Stimulated activated CD4-positive, alpha-beta T cell treated with anti-CD3 and anti-CD28 coated beads, Interleukin-15, amount 100 ng/mL, for 1 hour (primary cell): ENCODE results near the gene TOR4A.

ENCODE experiments used
- DNase-seq, 2 donors: peaks; one replicate each; pipeline ENCODE4 v3.0.0-alpha.2; 2020; ENCODE audit warnings: low read depth in 1 of 2, low spot score in 1 of 2

TOR4A gene

DNA sequence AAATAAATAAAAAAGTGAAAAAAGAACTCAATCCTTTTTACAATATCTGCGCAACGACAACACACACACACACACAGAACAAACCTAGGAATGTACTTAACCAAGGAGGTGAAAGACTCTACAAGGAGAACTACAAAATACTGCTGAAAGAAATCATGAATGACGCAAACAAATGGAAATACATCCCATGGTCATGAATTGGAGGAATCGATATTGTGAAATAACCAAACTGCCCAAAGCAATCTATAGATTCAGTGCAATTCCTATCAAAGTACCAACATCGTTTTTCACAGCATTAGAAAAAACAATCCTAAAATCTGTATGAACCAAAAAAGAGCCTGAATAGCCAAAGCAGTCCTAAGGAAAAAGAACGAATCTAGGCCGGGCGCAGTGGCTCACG is 54.4 kb downstream of the TOR4A start:
- DNase-seq = no peak
